WTC11 (cell line): ENCODE measurements around the gene DMD.

Source experiments
- ARID4B ChIP-seq: sonication (generic); formaldehyde crosslinking; IDR thresholded peaks from 2 replicates; pipeline ENCODE4 v1.8.0; 2023; ENCODE audit warnings: missing genetic modification reagents, mild to moderate bottlenecking, borderline replicate concordance
- CTCF ChIP-seq: fragments of 200-600 bp; IDR thresholded peaks from 2 replicates; pipeline ENCODE4 v1.8.0; 2022; ENCODE audit warnings: antibody characterized with exemption
- ESRRA ChIP-seq: sonication (generic); formaldehyde crosslinking; IDR thresholded peaks from 2 replicates; pipeline ENCODE4 v1.8.1; 2022; ENCODE audit warnings: mild to moderate bottlenecking, missing genetic modification reagents, borderline replicate concordance

- TF ChIP-seq CTCF (no peak), ESRRA (CRISPR knock-in tag) (no peak), ARID4B (CRISPR knock-in tag) (no peak)
Observed at GRCh38 chrX:31421441-31421840, 1789.9 kb downstream of the DMD start.
